IMR-90 (cell line): ENCODE data around the gene DYNC2H1. TPM values are rescaled to one million over a fixed set of nuclear protein-coding genes. Genes with fewer than 3 reads are reported as not detected.

Source experiments
- ATAC-seq: fragments of 200-7000 bp; cut with Tn5 transposase; 2 replicates; pipeline ENCODE4 v1.9.1; 2020; ENCODE audit warnings: low read depth, mild to moderate bottlenecking, moderate library complexity
- BruUV-seq: library from RNA; stranded (reverse); fragments of 400-500 nt; replicated peaks from 2 replicates; lab custom pipeline; 2021; lab: Mats Ljungman, UMichigan
- CTCF ChIA-PET: fragments of 300-600 bp; formaldehyde crosslinking; extraction: SDS; loops from one replicate; lab custom pipeline; 2021; ENCODE audit warnings: antibody characterized with exemption; lab: Yijun Ruan, JAX
- POLR2A ChIA-PET: fragments of 300-600 bp; sonication (Branson Sonifier 250); formaldehyde crosslinking; loops from one replicate; lab custom pipeline; 2022; ENCODE audit warnings: antibody characterized with exemption; ENCODE audit not compliant: unreplicated experiment; lab: Charles Lee
- DNase-seq: peaks from one replicate; pipeline ENCODE4 v3.0.0; 2013
- H2AFZ ChIP-seq: replicated peaks from 2 replicates; pipeline ENCODE3; 2013; ENCODE audit warnings: low read length, mild to moderate bottlenecking; ENCODE audit not compliant: poor library complexity
- H2AK5ac ChIP-seq: 2 replicates; pipeline ENCODE4 v1.6.1; 2013; ENCODE audit warnings: low read depth, low read length, inconsistent platforms
- H2AK9ac ChIP-seq: replicated peaks from 2 replicates; pipeline ENCODE3; 2013; ENCODE audit warnings: mild to moderate bottlenecking, low read depth, low read length, moderate library complexity; ENCODE audit not compliant: poor library complexity
- H2BK120ac ChIP-seq: 2 replicates; pipeline ENCODE4 v1.6.1; 2013; ENCODE audit warnings: low read depth, low read length, inconsistent platforms
- H2BK15ac ChIP-seq: 3 replicates; pipeline ENCODE4 v1.6.1; 2013; ENCODE audit warnings: low read depth, low read length, inconsistent platforms
- H2BK20ac ChIP-seq: 2 replicates; pipeline ENCODE4 v1.6.1; 2013; ENCODE audit warnings: low read depth, mild to moderate bottlenecking, inconsistent platforms, low read length, moderate library complexity
- H2BK5ac ChIP-seq: 2 replicates; pipeline ENCODE4 v1.6.1; 2013; ENCODE audit warnings: mild to moderate bottlenecking, low read depth, low read length, inconsistent platforms; ENCODE audit not compliant: poor library complexity, severe bottlenecking
- H3K14ac ChIP-seq: replicated peaks from 2 replicates; pipeline ENCODE4 v1.6.1; 2013; ENCODE audit warnings: low read depth, low read length, inconsistent platforms
- H3K18ac ChIP-seq: 2 replicates; pipeline ENCODE4 v1.6.1; 2013; ENCODE audit warnings: low read depth, low read length, control low read depth
- H3K23ac ChIP-seq: 2 replicates; pipeline ENCODE4 v1.6.1; 2013; ENCODE audit warnings: low read depth, low read length, inconsistent platforms
- H3K27ac ChIP-seq: 2 replicates; pipeline ENCODE4 v1.5.1; 2013; ENCODE audit warnings: mild to moderate bottlenecking, control low read depth, low read length; ENCODE audit not compliant: insufficient read depth
- H3K27me3 ChIP-seq: 2 replicates; pipeline ENCODE4 v1.6.1; 2013; ENCODE audit warnings: low read length; ENCODE audit not compliant: control insufficient read depth, insufficient read depth
- H3K36me3 ChIP-seq: 2 replicates; pipeline ENCODE4 v1.6.1; 2013; ENCODE audit warnings: low read length, mixed read lengths; ENCODE audit not compliant: control insufficient read depth, insufficient read depth
- H3K4ac ChIP-seq: 2 replicates; pipeline ENCODE4 v1.6.1; 2013; ENCODE audit warnings: low read depth, low read length, inconsistent platforms
- H3K4me1 ChIP-seq: 2 replicates; pipeline ENCODE4 v1.6.1; 2013; ENCODE audit warnings: low read length, mixed read lengths; ENCODE audit not compliant: control insufficient read depth, insufficient read depth
- H3K4me2 ChIP-seq: 2 replicates; pipeline ENCODE4 v1.6.1; 2013; ENCODE audit warnings: low read depth, mild to moderate bottlenecking, control low read depth, low read length, moderate library complexity
- H3K4me3 ChIP-seq: 2 replicates; pipeline ENCODE4 v1.5.1; 2013; ENCODE audit warnings: low read depth, mild to moderate bottlenecking, control low read depth, low read length, moderate library complexity; ENCODE audit not compliant: insufficient read depth
- H3K56ac ChIP-seq: 2 replicates; pipeline ENCODE4 v1.6.1; 2013; ENCODE audit warnings: low read length, inconsistent platforms; ENCODE audit not compliant: insufficient read depth; ENCODE audit errors: extremely low read depth
- H3K79me1 ChIP-seq, 2 experiments: 2 replicates each; pipeline ENCODE4 v1.6.1; 2013; ENCODE audit warnings: low read length in 2 of 2, inconsistent platforms in 1 of 2, low read depth in 1 of 2
- H3K9ac ChIP-seq: 2 replicates; pipeline ENCODE4 v1.6.1; 2013; ENCODE audit warnings: low read depth, low read length, control low read depth
- H3K9me1 ChIP-seq: 2 replicates; pipeline ENCODE4 v1.6.1; 2013; ENCODE audit warnings: low read length, inconsistent platforms; ENCODE audit not compliant: insufficient read depth
- H3K9me3 ChIP-seq: 2 replicates; pipeline ENCODE4 v1.6.1; 2013; ENCODE audit warnings: low read length; ENCODE audit not compliant: control insufficient read depth, insufficient read depth
- H4K20me1 ChIP-seq: 2 replicates; pipeline ENCODE4 v1.6.1; 2013; ENCODE audit warnings: low read length, inconsistent platforms; ENCODE audit not compliant: insufficient read depth
- H4K5ac ChIP-seq: 2 replicates; pipeline ENCODE4 v1.6.1; 2013; ENCODE audit warnings: mild to moderate bottlenecking, low read depth, low read length, control low read depth
- H4K8ac ChIP-seq, 2 experiments: 2 replicates each; pipeline ENCODE4 v1.6.1; 2013; ENCODE audit warnings: low read depth in 2 of 2, low read length in 2 of 2, control low read depth in 1 of 2, inconsistent platforms in 1 of 2
- H4K91ac ChIP-seq: 2 replicates; pipeline ENCODE4 v1.6.1; 2013; ENCODE audit warnings: low read depth, low read length, inconsistent platforms; ENCODE audit not compliant: insufficient read depth
- CEBPB ChIP-seq: IDR thresholded peaks from 2 replicates; pipeline ENCODE4 v1.6.1; 2012; ENCODE audit warnings: low read depth, low read length, improper control_type of control experiment
- MAFK ChIP-seq: IDR thresholded peaks from 2 replicates; pipeline ENCODE4 v1.6.1; 2012; ENCODE audit warnings: low read depth, low read length, improper control_type of control experiment
- MXI1 ChIP-seq: IDR thresholded peaks from 2 replicates; pipeline ENCODE4 v1.6.1; 2012; ENCODE audit warnings: low read depth, mild to moderate bottlenecking, low read length, moderate library complexity, borderline replicate concordance
- SMC3 ChIP-seq: fragments of 150-350 bp; IDR thresholded peaks from 2 replicates; pipeline ENCODE4 v1.6.1; 2016; ENCODE audit warnings: low read depth, mild to moderate bottlenecking, antibody characterized with exemption, low read length, moderate library complexity
- dilution Hi-C: fragments of 300-500 bp; cut with HindIII; formaldehyde crosslinking; loops from one replicate; pipeline ENCODE4 v1.14.3; 2018; ENCODE audit warnings: low sequenced_read_pairs; ENCODE audit not compliant: unreplicated experiment
- in situ Hi-C: fragments of 300-500 bp; cut with MboI; formaldehyde crosslinking; loops from 3 replicates; pipeline ENCODE4 v1.14.3; 2019; ENCODE audit warnings: low sequenced_read_pairs, inconsistent platforms, mixed read lengths
- intact Hi-C: fragments of 100-400 bp; cut with micrococcal nuclease; formaldehyde crosslinking; loops from 2 replicates; pipeline ENCODE4 v1.10.0; 2022
- polyA plus RNA-seq, 3 experiments: library from polyadenylated mRNA; depleted of rRNA; stranded (reverse); fragments of >200 nt; gene quantifications; 2 replicates each; pipeline ENCODE4 v1.2.3, GENCODE V29; 2012; ENCODE audit warnings: low replicate concordance in 1 of 3
- total RNA-seq: library from RNA; depleted of rRNA; stranded (reverse); fragments of >200 nt; gene quantifications from 2 replicates; pipeline ENCODE4 v1.2.3, GENCODE V29; 2012

The DYNC2H1 gene
- total and polyA plus RNA-seq, 2 of the 4 experiments (the other 2 are of a cell fraction), result 5.7 to 21.0 TPM

GRCh38 chr11:103071008-103071407 lies 38.2 kb upstream of the DYNC2H1 start:
- POLR2A ChIA-PET, result no interaction called here

More at GRCh38 chr11:103071008-103071407, 38.2 kb upstream of the DYNC2H1 start:
- Histone ChIP-seq H2BK120ac (no peak overlapping the region), H2BK15ac (no peak overlapping the region), H3K14ac (no peak overlapping the region), H3K4me1 (no peaks in the 10 kb centered on the region), H3K18ac (no peak overlapping the region), H3K9ac (no peak overlapping the region), H3K79me1 (peaks cover 23 to 31% of the 10 kb centered on the region in 2 experiments), H3K4me3 (no peak overlapping the region), H2BK20ac (no peak overlapping the region), H4K91ac (no peak overlapping the region), H3K4ac (no peak overlapping the region), H3K9me1 (0 out of 2 replicates have a peak, but pooled peaks cover 3% of the 10 kb centered on the region), H2AFZ (no peak overlapping the region), H2AK5ac (no peak overlapping the region), H3K36me3 (peaks cover 5% of the 10 kb centered on the region), H3K4me2 (no peak overlapping the region), H4K5ac (no peak overlapping the region), H3K23ac (no peak overlapping the region), H3K9me3 (no peaks in the 10 kb centered on the region), H2AK9ac (no peak overlapping the region), H3K56ac (no peak overlapping the region), H3K27me3 (no peaks in the 10 kb centered on the region), H4K20me1 (peaks cover 5% of the 10 kb centered on the region; the same call in 1 of the 2 replicates), H4K8ac (no peak overlapping the region), H3K27ac (no peak overlapping the region), H2BK5ac (no peak overlapping the region)
- ATAC-seq (no peak), DNase-seq (no peak)
- TF ChIP-seq SMC3 (no peak), MAFK (no peak), CEBPB (no peak), MXI1 (no peak)
- no TSS peak for BruUV-seq
- in situ Hi-C loops (no loop called here), dilution Hi-C loops (no loop called here), intact Hi-C loops (no loop called here)
- CTCF ChIA-PET, result interaction anchor here (1.6 kb wide), 1 partner anchor 13 kb away, joined by 6 read pairs; no protein-coding TSS in a partner anchor
